Chondrocyte (in vitro differentiated cells): ENCODE measurements around the gene TBC1D19. TPM values are rescaled to one million over a fixed set of nuclear protein-coding genes. Genes with fewer than 3 reads are reported as not detected.

Source experiments
- DNase-seq: peaks from one replicate; pipeline ENCODE4 v3.0.0; 2021; ENCODE audit warnings: mixed read lengths, low spot score
- H3K27ac Mint-ChIP-seq: one replicate; pipeline ENCODE4 v1.8.0; 2021; ENCODE audit warnings: mild to moderate bottlenecking, moderate library complexity, mixed read lengths; ENCODE audit not compliant: unreplicated experiment
- H3K27me3 Mint-ChIP-seq: 2 replicates; pipeline ENCODE4 v1.8.0; 2021; ENCODE audit warnings: low read depth, mixed read lengths
- H3K36me3 Mint-ChIP-seq: 2 replicates; pipeline ENCODE4 v1.8.0; 2021; ENCODE audit warnings: low read depth, mixed read lengths
- H3K4me1 Mint-ChIP-seq: 2 replicates; pipeline ENCODE4 v1.8.0; 2021; ENCODE audit warnings: low read depth, mild to moderate bottlenecking, mixed read lengths
- H3K4me3 Mint-ChIP-seq: one replicate; pipeline ENCODE4 v1.8.0; 2021; ENCODE audit warnings: mild to moderate bottlenecking, moderate library complexity, mixed read lengths; ENCODE audit not compliant: unreplicated experiment
- H3K9me3 Mint-ChIP-seq: 2 replicates; pipeline ENCODE4 v1.8.0; 2021; ENCODE audit warnings: low read depth, mixed read lengths
- total RNA-seq: library from RNA; stranded (reverse); gene quantifications from 3 replicates; pipeline ENCODE4 v1.2.1, GENCODE V29; 2021
- TF ChIP-seq, protein P1 (sequence below): fragments of 200-600 bp; sonication (generic); IDR thresholded peaks from 2 replicates; pipeline ENCODE4 v1.5.0; 2021; ENCODE audit warnings: antibody characterized with exemption, mild to moderate bottlenecking, moderate library complexity

Gene TBC1D19
- total RNA-seq, 1 donor from 2014 or later: 12.4 TPM

DNA sequence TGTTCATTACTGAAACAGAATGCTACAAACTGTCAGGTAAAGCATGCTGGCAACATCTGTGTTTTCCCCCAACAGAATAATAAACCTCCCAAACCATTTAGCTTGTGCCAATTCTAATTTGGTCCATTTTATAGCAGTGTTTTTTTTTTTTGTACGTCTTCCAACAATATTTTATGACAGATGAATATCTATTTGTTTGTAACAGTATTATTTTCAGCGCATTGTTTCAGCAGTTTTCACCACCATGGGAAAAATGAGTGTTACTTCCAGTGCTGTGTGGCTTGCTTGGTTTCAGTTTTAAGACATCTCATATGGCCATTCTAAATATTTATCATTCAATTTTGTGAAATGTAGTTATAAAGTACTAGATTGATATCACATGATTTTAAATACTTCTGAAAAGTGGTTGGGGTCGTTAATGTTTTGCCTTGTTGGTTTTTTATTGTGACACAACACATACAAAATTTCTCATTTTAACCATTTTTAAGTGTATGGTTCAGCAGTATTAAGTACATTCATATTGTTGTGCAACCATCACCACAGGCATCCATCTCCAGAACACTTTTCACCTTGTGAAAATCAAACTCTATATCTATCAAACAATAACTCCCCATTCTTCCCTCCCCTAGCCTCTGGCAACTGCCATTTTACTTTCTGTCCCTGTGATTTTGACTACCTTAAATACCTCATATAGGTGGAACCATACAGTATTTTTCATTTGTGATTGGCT, 25.6 kb upstream of the TBC1D19 start:
- H3K4me3 Mint-ChIP-seq: no peak overlapping the region
- H3K27ac Mint-ChIP-seq: no peak overlapping the region
- peaks cover 21% of the 10 kb centered on the region for H3K4me1 Mint-ChIP-seq

DNA sequence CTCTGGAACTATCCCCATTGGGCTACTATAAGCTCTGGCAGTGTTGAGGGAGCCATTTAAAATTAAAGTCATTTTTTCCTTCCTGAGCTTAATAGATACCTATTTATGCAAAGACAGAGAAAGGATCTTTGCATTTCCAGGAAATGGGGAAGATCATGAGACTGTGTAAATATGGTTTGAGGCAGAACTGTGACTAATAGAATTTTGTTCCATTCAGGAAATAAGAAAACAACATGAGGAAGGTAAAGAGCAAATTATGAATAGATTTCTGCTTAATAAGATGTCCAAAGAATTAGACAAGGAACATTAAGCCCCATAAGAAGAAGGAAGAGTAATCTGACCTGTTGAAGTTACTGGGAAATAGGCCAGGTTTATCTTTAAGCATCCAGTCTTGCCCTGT, 17.8 kb upstream of the TBC1D19 start:
- no peaks in the 10 kb centered on the region for H3K27me3 Mint-ChIP-seq
- peak overlapping the region; percentile 34 for H3K27ac Mint-ChIP-seq
- H3K9me3 Mint-ChIP-seq: peaks cover 12% of the 10 kb centered on the region
- DNase-seq: no peak
- TF ChIP-seq, protein P1, sequence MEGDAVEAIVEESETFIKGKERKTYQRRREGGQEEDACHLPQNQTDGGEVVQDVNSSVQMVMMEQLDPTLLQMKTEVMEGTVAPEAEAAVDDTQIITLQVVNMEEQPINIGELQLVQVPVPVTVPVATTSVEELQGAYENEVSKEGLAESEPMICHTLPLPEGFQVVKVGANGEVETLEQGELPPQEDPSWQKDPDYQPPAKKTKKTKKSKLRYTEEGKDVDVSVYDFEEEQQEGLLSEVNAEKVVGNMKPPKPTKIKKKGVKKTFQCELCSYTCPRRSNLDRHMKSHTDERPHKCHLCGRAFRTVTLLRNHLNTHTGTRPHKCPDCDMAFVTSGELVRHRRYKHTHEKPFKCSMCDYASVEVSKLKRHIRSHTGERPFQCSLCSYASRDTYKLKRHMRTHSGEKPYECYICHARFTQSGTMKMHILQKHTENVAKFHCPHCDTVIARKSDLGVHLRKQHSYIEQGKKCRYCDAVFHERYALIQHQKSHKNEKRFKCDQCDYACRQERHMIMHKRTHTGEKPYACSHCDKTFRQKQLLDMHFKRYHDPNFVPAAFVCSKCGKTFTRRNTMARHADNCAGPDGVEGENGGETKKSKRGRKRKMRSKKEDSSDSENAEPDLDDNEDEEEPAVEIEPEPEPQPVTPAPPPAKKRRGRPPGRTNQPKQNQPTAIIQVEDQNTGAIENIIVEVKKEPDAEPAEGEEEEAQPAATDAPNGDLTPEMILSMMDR: no peak
- peaks cover 33% of the 10 kb centered on the region for H3K4me1 Mint-ChIP-seq
- no peak overlapping the region for H3K4me3 Mint-ChIP-seq
- H3K36me3 Mint-ChIP-seq: no peaks in the 10 kb centered on the region

More for the DNA sequence above, 25.6 kb upstream of the TBC1D19 start:
- Mint-ChIP-seq H3K9me3 (peaks cover 45% of the 10 kb centered on the region), H3K27me3 (no peaks in the 10 kb centered on the region), H3K36me3 (peaks cover 11% of the 10 kb centered on the region)
- no peak for DNase-seq
- TF ChIP-seq, protein P1: no peak

DNA sequence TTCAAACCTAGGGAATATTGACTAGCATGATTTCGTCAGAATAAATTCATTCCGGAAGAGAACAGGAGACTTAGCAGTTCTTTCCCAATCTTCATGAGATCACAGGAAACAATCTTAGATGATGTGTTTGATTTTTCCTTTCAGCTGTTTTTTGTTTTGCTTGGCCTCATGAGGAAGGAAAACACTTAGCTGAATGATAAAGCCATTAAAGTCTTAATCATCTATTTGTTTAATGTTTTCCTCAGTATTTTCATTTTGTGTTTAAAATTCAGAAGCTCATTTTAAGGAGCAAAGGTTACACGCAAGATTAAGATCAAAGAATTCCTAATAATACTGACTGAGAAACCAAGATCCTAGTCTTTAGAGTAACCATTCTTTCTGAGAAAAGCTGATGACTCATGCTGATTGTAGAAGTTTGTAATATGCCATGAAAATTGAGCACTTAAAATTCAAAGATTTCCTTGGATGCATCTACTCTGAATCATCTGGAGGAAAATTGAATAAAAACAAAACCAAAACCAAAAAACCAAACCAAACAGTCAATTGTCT, 15.4 kb upstream of the TBC1D19 start:
- DNase-seq: no peak
- H3K27me3 Mint-ChIP-seq: no peaks in the 10 kb centered on the region
- TF ChIP-seq, protein P1: no peak
- H3K27ac Mint-ChIP-seq: peak overlapping the region; percentile 92
- peaks cover 40% of the 10 kb centered on the region for H3K4me1 Mint-ChIP-seq
- no peaks in the 10 kb centered on the region for H3K9me3 Mint-ChIP-seq
- H3K4me3 Mint-ChIP-seq: no peak overlapping the region
- H3K36me3 Mint-ChIP-seq: no peaks in the 10 kb centered on the region

DNA sequence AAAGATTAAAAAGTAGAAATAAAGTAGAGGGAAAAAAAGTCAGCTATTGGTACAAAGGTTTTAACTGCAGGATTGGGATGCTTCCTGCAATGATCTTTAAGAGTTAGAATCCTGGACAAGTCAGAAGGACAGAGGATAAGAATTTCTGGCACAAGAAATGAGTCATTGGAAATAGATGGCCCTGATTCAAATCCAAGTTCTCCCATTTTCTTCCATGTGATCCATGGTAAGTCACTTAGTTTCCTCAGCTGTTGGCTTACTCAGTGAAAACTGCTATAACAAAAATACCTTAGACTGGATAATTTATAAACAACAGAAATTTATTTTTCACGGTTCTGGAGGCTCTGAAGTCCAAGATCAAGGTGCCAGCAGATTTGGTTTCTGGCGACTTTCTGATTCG, 13.3 kb upstream of the TBC1D19 start:
- no peak overlapping the region for H3K4me3 Mint-ChIP-seq
- DNase-seq: no peak
- no peaks in the 10 kb centered on the region for H3K36me3 Mint-ChIP-seq
- H3K27ac Mint-ChIP-seq: no peak overlapping the region
- TF ChIP-seq, protein P1: no peak
- no peaks in the 10 kb centered on the region for H3K27me3 Mint-ChIP-seq
- no peaks in the 10 kb centered on the region for H3K9me3 Mint-ChIP-seq
- peaks cover 52% of the 10 kb centered on the region for H3K4me1 Mint-ChIP-seq

- TF ChIP-seq, protein P1: peak; percentile 10
- Mint-ChIP-seq H3K4me3 (no peak overlapping the region), H3K27ac (peak overlapping the region; percentile 82), H3K36me3 (no peaks in the 10 kb centered on the region), H3K4me1 (peaks cover 50% of the 10 kb centered on the region), H3K27me3 (no peaks in the 10 kb centered on the region), H3K9me3 (no peaks in the 10 kb centered on the region)
- no peak for DNase-seq
These were observed 10.5 kb upstream of the TBC1D19 start for GRCh38 chr4:26573389-26573794.
